Measurements from ENCODE around the gene POLR1A. TPM values are rescaled to one million over a fixed set of nuclear protein-coding genes. Genes with fewer than 3 reads are reported as not detected.

Gene POLR1A
- total and polyA plus RNA-seq, 7 experiments from 2014 or later: 2.9 to 44.4 (median 19.0) TPM

Other genes with a start within 250 kb of the POLR1A start
- 10 to 100 TPM; 37.9 to 53.6 (median 43.0) TPM for gene ST3GAL5, start 216.9 kb downstream of the POLR1A start, total RNA-seq
- 10 to 100 TPM; 15.0 to 16.8 TPM for gene ST3GAL5, start 216.9 kb downstream of the POLR1A start, polyA plus RNA-seq
- gene PTCD3, start 349 bp upstream of the POLR1A start, total RNA-seq: 100 to 1,000 TPM; 109 to 207 (median 163) TPM
- 10 to 100 TPM; 47.5 to 49.5 TPM for gene PTCD3, start 349 bp upstream of the POLR1A start, polyA plus RNA-seq
- gene IMMT, start 89.6 kb upstream of the POLR1A start, total RNA-seq: 100 to 1,000 TPM in 1 of 5 experiments, 10 to 100 TPM in 4; 59.2 to 164 (median 77.0) TPM
- 10 to 100 TPM; 66.7 to 95.5 TPM for gene IMMT, start 89.6 kb upstream of the POLR1A start, polyA plus RNA-seq
- 10 to 100 TPM in 4 of 5 experiments, 1 to 10 TPM in 1; 9.7 to 49.2 (median 26.5) TPM for gene MRPL35, start 93.6 kb upstream of the POLR1A start, total RNA-seq
- 10 to 100 TPM; 29.0 to 38.2 TPM for gene MRPL35, start 93.6 kb upstream of the POLR1A start, polyA plus RNA-seq
- gene REEP1, start 231.7 kb upstream of the POLR1A start, total RNA-seq: under 1 TPM; 0.22 to 0.45 (median 0.29) TPM
- gene REEP1, start 231.7 kb upstream of the POLR1A start, polyA plus RNA-seq: under 1 TPM; 0.05 to 0.41 TPM